GM23338 (cell line): Measurements from ENCODE around the gene IQGAP1. TPM values are rescaled to one million over a fixed set of nuclear protein-coding genes. Genes with fewer than 3 reads are reported as not detected.
A peak's percentile ranks its signal among the peaks of the same experiment; 100 is the strongest.

Experiments
- ATAC-seq: fragments of 200-7000 bp; cut with Tn5 transposase; 3 replicates; pipeline ENCODE4 v1.9.1; 2020
- DNase-seq: peaks from one replicate; pipeline ENCODE4 v3.0.0-alpha.2; 2015; ENCODE audit warnings: low spot score
- H2AFZ ChIP-seq: fragments of 200-600 bp; sonication (generic); 2 replicates; pipeline ENCODE4 v1.8.0; 2016; ENCODE audit warnings: antibody characterized with exemption, mild to moderate bottlenecking, moderate library complexity
- H3F3A ChIP-seq: fragments of 200-600 bp; sonication (generic); replicated peaks from 2 replicates; pipeline ENCODE4 v1.8.0; 2017; ENCODE audit warnings: antibody characterized with exemption, mixed run types, low read depth
- H3K27ac ChIP-seq: fragments of 200-600 bp; sonication (generic); 2 replicates; pipeline ENCODE4 v1.6.1; 2016; ENCODE audit warnings: low read depth
- H3K27me3 ChIP-seq: fragments of 200-600 bp; sonication (generic); 2 replicates; pipeline ENCODE4 v1.8.0; 2016; ENCODE audit warnings: mild to moderate bottlenecking, mixed run types, moderate library complexity; ENCODE audit not compliant: insufficient read depth
- H3K36me3 ChIP-seq: fragments of 200-600 bp; sonication (generic); 2 replicates; pipeline ENCODE4 v1.8.0; 2016; ENCODE audit warnings: mild to moderate bottlenecking; ENCODE audit not compliant: insufficient read depth
- H3K4me1 ChIP-seq: fragments of 200-600 bp; sonication (generic); 2 replicates; pipeline ENCODE4 v1.8.0; 2016; ENCODE audit warnings: mild to moderate bottlenecking, moderate library complexity; ENCODE audit not compliant: insufficient read depth
- H3K4me2 ChIP-seq: fragments of 200-600 bp; sonication (generic); 2 replicates; pipeline ENCODE4 v1.7.1; 2017; ENCODE audit warnings: mixed run types
- H3K4me3 ChIP-seq: fragments of 200-600 bp; sonication (generic); 2 replicates; pipeline ENCODE4 v1.6.1; 2016; ENCODE audit warnings: mixed run types
- H3K79me2 ChIP-seq: fragments of 200-600 bp; sonication (generic); replicated peaks from 2 replicates; pipeline ENCODE4 v1.8.0; 2017; ENCODE audit warnings: mild to moderate bottlenecking; ENCODE audit not compliant: insufficient read depth
- H3K9me2 ChIP-seq: fragments of 200-600 bp; sonication (generic); 2 replicates; pipeline ENCODE4 v1.8.0; 2017; ENCODE audit not compliant: insufficient read depth
- H4K20me1 ChIP-seq: fragments of 200-600 bp; sonication (generic); replicated peaks from 2 replicates; pipeline ENCODE4 v1.8.0; 2017; ENCODE audit warnings: mild to moderate bottlenecking; ENCODE audit not compliant: insufficient read depth
- H3K27ac Mint-ChIP-seq: 2 replicates; pipeline ENCODE4 v1.8.0; 2020; ENCODE audit warnings: inconsistent platforms, mild to moderate bottlenecking, moderate library complexity, mixed read lengths
- H3K27me3 Mint-ChIP-seq: 3 replicates; pipeline ENCODE4 v1.8.0; 2022; ENCODE audit warnings: low read depth, mild to moderate bottlenecking, moderate library complexity, mixed read lengths, inconsistent platforms; ENCODE audit not compliant: insufficient read depth, poor library complexity
- H3K36me3 Mint-ChIP-seq: 3 replicates; pipeline ENCODE4 v1.8.0; 2021; ENCODE audit warnings: low read depth, mild to moderate bottlenecking, inconsistent platforms, moderate library complexity, mixed read lengths
- H3K4me1 Mint-ChIP-seq: 3 replicates; pipeline ENCODE4 v1.8.0; 2020; ENCODE audit warnings: mild to moderate bottlenecking, inconsistent platforms, mixed read lengths
- H3K4me3 Mint-ChIP-seq: 3 replicates; pipeline ENCODE4 v1.8.0; 2021; ENCODE audit warnings: moderate library complexity, mild to moderate bottlenecking, inconsistent platforms, mixed read lengths
- H3K9me3 Mint-ChIP-seq: 3 replicates; pipeline ENCODE4 v1.8.0; 2020; ENCODE audit warnings: moderate library complexity, mild to moderate bottlenecking, inconsistent platforms, mixed read lengths
- CTCF ChIP-seq, 2 experiments: fragments of 200-600 bp in 1 of 2; sonication (generic) in 1 of 2; conservative IDR thresholded peaks; 2 replicates each; pipeline versions ENCODE4 v1.5.1 to v1.6.1; 2016 to 2017; ENCODE audit warnings: antibody characterized with exemption in 2 of 2, low read depth in 2 of 2, mild to moderate bottlenecking in 2 of 2, moderate library complexity in 1 of 2
- EZH2phosphoT487 ChIP-seq: fragments of 200-600 bp; sonication (generic); IDR thresholded peaks from one replicate; pipeline ENCODE4 v1.8.1; 2018; ENCODE audit warnings: antibody characterized with exemption; ENCODE audit not compliant: unreplicated experiment
- JUNB ChIP-seq: IDR thresholded peaks from one replicate; pipeline ENCODE4 v1.6.1; 2016; ENCODE audit warnings: antibody characterized with exemption; ENCODE audit not compliant: unreplicated experiment
- ZNF331 ChIP-seq: fragments of 250-450 bp; sonication (Bioruptor Pico); IDR thresholded peaks from 2 replicates; pipeline ENCODE4 v1.5.0; 2020; ENCODE audit warnings: low read depth, mild to moderate bottlenecking, moderate library complexity
- ZNF462 ChIP-seq: fragments of 250-450 bp; sonication (Bioruptor Pico); IDR thresholded peaks from 2 replicates; pipeline ENCODE4 v1.5.0; 2020; ENCODE audit warnings: mild to moderate bottlenecking, moderate library complexity
- polyA plus RNA-seq: library from polyadenylated mRNA; unstranded; fragments of >200 nt; fragmentation: Nextera tagmentation; extraction: Ambion mirVana; gene quantifications from 2 replicates; pipeline ENCODE4 v1.2.1, GENCODE V29; 2016
- total RNA-seq: library from RNA; depleted of rRNA; stranded (reverse); fragments of >200 nt; shearing (Covaris generic); gene quantifications from 2 replicates; pipeline ENCODE4 v1.2.3, GENCODE V29; 2014

The IQGAP1 gene
- total and polyA plus RNA-seq, 2 experiments from 2014 or later, result 92.7 to 159 TPM

- peaks cover 12% of the 10 kb centered on the region; the same call in 2 of the 3 replicates for H3K36me3 Mint-ChIP-seq
- peaks cover 1% of the 10 kb centered on the region for H3K27me3 Mint-ChIP-seq
- no peaks in the 10 kb centered on the region for H3K27me3 ChIP-seq
- no peaks in the 10 kb centered on the region for H3F3A ChIP-seq
- peak overlapping the region; percentile 36 for H3K27ac ChIP-seq
- TF ChIP-seq ZNF331 (CRISPR knock-in tag) (no peak), EZH2phosphoT487 (no peak), ZNF462 (no peak), JUNB (no peak), CTCF (conservative IDR thresholded peaks at IDR 0.05; ENCODE audit: low read depth in 2 of 2) (no peak)
- no peak overlapping the region for H3K4me3 Mint-ChIP-seq
- no peak overlapping the region for H3K4me3 ChIP-seq
- DNase-seq, result no peak
- peaks cover 10% of the 10 kb centered on the region; the same call in 2 of the 3 replicates for H3K9me3 Mint-ChIP-seq
- H3K9me2 ChIP-seq, result no peaks in the 10 kb centered on the region
- H3K27ac Mint-ChIP-seq, result peak overlapping the region; percentile 47
- peaks cover 98% of the 10 kb centered on the region for H3K79me2 ChIP-seq
- peak overlapping the region; percentile 12; the same call in 1 of the 2 replicates for H3K4me2 ChIP-seq
- no peak for ATAC-seq
- no peaks in the 10 kb centered on the region for H4K20me1 ChIP-seq
- H3K4me1 ChIP-seq, result peaks cover 39% of the 10 kb centered on the region
- H2AFZ ChIP-seq, result no peak overlapping the region
- no peaks in the 10 kb centered on the region for H3K36me3 ChIP-seq
- peaks cover 28% of the 10 kb centered on the region for H3K4me1 Mint-ChIP-seq
Measured at GRCh38 chr15:90420451-90420850, 32.4 kb downstream of the IQGAP1 start.
